ENCODE data around the gene DCBLD2.

DCBLD2 gene

DNA sequence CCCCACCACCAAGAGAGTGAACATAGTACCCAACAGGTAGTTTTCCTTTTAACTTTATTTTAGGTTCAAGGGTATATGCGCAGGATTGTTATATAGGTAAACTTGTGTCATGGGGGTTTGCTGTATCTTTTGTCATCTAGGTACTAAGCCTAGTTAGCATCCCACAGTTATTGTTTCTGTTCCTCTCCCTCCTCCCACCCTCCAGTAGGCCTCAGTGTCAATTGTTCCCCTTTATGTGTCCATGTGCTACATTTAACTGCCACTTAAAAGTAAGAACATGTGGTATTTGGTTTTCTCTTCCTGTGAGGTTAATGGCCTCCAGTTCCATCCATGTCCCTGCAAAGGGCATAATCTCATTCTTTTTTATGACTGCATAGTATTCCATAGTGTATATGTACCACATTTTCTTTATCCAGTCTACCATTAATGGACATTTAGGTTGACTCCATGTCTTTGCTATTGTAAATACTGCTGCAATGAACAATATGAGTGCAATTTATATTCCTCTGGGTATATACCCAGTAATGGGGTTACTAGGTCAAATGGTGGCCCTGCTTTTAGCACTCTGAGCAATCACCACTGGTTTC, 72.2 kb downstream of the DCBLD2 start:
- no peak for DNase-seq (ENCODE audit: low read depth in 2 of 2, low spot score in 1 of 2)

DNA sequence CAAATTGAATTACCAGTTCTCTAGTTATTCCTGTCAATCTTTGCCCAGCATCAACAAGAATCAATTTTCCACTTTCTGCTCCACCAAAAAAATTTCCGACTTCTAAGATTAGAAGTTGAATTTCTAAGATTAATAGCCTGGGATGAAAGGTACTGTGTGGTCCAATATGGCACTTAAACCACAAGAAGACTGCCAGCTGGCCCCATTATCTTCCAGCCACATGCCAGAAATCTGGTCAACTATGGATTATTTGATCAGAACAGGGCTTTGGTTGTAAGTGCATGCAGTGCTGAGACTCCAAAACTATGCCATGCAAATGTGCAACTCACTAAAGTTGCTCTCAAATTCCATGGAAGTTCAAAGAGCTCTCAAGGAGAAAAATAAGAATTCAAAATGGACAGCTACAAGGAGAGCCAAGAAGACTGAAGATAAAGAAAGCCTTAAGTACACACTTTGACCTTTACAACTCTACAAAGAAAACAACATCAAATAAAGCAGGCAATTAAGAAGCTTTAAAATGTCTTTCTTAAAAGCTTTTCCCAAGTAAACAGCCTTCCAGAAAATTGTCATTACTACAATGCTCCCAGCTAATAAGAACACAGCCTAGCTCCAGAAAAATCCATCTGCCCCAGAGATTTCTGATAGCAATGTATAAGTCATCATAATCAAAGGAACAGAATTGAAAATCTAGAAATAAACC, 74.1 kb downstream of the DCBLD2 start:
- no peak for DNase-seq (ENCODE audit: low read depth in 2 of 2, low spot score in 1 of 2)

DNA sequence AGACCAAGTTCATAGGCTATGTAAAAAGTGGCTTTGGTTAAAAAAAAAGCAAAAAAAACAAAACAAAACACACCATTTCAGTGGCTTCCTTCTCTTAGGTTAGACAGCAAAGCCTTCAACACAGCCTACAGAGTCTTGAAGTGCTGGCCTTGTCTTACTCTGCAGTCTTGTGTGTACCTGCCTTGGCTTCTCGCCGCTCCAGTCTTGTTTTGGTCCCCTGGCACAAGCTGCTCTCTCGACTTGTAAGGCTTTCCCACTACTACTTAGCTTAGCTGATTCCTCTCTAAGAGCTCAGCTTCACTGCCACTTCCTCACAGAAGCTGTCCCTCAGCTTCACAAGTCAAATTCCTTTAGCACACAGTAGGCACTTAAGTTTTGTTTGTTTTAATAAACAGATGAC, 75.4 kb downstream of the DCBLD2 start:
- DNase-seq (ENCODE audit: low read depth in 2 of 2, low spot score in 1 of 2) = no peak

DNA sequence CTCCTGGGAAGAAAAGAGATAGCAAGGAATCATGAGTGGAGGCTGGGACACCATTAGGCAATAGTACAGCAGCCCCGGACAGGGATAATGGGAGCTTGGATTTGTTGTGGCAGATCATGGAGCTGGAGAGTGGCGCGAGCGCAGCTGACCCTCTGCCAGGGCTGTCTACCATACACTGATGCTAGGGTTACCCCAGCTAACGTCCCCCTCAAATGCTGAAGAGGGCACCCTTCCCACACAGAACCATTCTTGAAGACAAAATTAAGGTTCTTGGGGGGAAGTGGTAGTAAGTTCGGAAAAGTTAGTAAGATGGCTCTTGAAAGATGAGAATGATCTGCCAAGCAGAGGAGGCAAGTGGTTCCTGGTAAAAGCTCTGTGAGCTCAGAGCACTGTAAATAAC, 77.2 kb downstream of the DCBLD2 start:
- DNase-seq (ENCODE audit: low read depth in 2 of 2, low spot score in 1 of 2) = no peak

DNA sequence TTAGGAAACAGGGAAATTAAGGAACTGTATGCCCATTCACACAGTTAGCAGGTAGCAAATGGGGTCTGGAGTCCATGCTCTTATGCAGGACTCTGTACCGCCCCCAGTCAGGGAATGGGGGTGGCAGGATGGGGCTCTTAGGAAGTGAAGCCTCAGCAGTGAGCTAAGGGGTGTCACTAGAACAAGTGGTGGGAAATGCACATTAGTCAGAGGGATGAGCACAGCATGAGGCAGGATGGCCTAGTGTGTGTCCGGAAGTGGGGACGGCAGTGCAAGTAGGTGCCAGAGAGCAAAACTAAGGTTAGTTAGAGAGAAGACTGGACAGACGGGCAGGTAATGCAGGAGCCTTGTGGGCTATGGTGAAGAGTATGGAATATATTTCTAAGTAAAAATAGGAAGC, 77.7 kb downstream of the DCBLD2 start:
- DNase-seq (ENCODE audit: low read depth in 2 of 2, low spot score in 1 of 2) = no peak

DNA sequence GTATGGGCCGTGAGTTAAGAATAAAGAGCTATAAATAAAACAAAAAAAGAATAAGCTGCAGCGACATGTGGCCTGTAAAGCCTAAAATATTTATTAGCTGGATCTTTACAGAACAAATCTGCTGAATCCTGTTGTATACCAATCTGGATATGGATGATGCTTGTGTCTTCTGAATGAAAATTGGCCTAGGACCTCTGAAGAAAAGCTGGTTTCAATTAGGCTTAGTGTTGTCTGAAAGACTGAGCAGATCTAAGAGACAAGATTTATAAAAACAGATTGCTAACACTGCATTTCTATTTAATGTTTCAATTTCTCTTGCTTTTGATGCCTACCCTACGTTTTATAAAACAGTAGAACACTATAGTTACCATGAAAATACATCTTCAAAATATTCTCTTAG, 80.4 kb downstream of the DCBLD2 start:
- DNase-seq (ENCODE audit: low read depth in 2 of 2, low spot score in 1 of 2) = no peak

DNA sequence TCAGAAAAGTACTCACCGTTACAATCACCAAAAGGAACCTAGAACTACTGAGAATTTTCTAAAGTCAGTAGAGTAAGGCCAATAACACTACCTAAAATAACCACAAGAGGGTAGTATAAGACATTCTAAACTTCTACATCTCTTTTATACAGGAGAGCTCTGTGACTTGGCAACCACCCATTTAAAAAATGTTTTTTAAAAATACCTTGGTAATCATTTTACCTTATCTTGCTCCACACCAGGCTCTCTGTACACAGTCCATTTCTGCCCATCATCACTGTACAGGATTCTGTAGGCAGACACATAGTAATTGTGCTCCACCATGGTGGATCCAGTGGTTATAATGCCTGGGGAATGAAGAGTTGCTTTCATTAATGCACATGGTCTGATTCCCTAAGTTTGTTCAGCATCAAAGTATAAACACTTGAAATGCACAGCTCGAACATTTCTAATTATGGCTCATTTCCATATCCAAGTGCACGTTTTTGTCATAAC, 83.9 kb downstream of the DCBLD2 start:
- no peak for DNase-seq (ENCODE audit: low read depth in 2 of 2, low spot score in 1 of 2)

DNA sequence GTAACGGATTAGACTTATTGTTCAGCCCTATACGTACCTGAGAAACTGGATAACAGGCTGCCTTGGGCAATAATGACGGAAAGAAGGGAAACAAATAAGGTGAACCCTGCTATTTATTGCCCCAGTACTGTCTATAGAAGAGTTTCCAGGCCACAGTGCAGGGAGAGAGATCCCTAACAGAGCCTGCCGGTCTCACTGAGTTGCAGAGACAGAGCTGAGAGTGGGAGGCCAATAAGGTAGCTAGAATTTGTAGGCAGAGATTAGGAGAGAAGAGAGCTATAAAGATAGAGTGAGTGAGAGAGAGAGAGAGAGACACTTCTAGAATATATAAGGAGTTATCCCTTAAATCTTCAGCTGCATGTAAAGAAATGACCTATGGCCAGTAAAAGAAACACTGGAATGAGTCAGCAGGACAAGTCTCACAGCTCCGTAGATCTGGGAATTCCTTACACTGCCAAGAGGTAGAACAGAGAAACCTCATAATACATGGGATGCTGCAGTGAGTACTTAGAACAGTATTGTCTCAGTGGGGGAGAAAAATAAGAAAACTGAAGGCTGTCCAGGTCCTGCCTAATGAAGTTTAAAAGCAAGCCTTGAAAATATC, 86.6 kb downstream of the DCBLD2 start:
- no peak for DNase-seq (ENCODE audit: low read depth in 2 of 2, low spot score in 1 of 2)

DNA sequence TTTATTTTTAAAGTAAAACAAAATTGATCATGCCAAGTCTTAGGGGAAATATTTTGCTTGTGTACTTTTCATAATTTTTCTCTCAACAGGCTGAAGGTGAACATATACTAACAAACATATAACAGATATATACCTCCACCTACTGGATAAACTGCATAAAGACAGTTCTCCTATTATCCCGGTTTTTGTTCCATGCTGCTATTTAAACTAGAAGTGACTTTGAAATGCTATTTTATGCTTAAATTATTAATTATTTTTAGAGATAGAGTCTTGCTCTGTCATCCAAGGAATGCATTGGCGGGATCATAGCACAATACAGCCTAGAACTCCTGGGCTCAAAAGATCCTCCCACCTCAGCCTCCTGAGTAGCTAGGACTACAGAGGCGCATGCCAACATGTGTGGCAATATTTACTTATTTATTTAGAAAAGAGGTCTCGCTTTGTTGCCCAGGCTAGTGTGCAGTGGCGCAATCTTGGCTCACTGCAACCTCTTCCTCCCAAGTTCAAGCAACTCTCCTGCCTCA, 88.6 kb downstream of the DCBLD2 start:
- no peak for DNase-seq (ENCODE audit: low read depth in 2 of 2, low spot score in 1 of 2)

DNA sequence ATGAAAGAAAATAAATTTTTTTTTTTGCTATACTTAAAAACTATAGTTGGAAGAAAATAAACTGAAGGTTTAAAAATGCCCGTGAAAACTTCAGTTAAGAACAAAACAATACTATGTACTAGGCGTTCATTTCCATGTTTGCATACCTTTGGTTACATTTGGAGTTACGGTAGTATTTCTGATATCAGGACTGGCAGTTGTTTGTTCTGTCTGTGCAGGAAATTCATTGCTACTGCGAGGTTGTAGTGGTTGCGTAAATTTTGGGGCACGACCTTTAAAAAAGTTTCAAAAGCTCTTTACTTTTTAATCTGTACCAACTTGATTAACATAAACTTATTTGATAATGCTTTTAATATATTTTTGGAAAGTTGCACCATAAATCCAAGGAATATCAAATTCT, 90.4 kb downstream of the DCBLD2 start:
- DNase-seq (ENCODE audit: low read depth in 2 of 2, low spot score in 1 of 2) = no peak

DNA sequence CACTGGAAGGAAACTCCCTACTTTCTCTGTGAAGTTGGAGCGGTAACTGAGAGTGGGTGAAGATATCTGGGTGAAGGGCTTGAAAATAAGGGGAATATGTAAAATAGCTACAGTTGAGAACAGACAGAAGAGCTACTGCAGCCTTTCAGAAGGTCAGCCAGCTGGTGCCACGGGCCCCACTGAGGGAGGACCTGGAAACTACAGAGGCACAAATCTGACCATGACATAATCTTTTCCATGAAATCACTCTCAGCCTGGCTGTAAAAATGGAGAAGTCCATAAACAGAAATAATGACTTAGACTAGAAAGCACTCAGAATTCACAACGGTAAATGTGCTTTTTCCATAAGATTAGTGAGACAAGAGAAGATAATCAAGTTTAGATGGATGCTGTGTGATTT, 91.9 kb downstream of the DCBLD2 start:
- no peak for DNase-seq (ENCODE audit: low read depth in 2 of 2, low spot score in 1 of 2)

DNA sequence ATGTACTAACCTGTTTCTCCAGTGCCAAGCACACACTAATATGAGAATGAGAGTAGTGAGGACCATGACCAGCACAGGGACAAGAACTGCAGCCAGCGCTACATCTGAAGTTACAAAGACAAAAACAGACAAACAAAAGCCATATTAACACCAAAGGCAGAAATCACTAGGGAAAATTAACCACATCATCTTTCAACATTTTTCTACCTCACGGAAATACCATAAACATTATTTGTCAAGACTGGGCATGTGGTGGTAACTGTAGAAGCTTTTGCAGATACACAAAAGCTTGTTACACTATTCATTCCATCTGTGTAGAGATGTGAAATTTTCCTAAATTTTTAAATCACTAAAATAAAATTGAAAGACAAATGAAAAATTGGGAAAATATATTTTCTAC, 93.4 kb downstream of the DCBLD2 start:
- DNase-seq (ENCODE audit: low read depth in 2 of 2, low spot score in 1 of 2) = no peak

DNA sequence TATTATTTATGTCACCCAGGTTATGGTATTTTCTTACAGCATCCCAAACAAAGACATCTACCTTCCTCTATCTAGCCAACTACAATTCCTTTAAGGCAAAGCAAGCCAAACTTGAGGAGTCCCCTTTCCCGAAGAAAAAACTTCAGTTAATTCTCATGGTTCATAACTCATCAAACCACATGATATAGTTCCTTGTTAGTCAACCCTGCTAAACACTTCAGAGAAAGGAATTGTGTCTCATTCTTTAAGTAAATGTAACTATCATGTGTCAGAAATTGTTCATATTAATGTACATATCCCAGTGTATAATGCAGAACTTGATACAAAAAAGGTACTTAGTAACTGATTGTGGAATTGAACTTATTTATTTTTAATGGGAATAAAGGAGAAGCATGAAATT, 93.9 kb downstream of the DCBLD2 start:
- no peak for DNase-seq (ENCODE audit: low read depth in 2 of 2, low spot score in 1 of 2)

DNA sequence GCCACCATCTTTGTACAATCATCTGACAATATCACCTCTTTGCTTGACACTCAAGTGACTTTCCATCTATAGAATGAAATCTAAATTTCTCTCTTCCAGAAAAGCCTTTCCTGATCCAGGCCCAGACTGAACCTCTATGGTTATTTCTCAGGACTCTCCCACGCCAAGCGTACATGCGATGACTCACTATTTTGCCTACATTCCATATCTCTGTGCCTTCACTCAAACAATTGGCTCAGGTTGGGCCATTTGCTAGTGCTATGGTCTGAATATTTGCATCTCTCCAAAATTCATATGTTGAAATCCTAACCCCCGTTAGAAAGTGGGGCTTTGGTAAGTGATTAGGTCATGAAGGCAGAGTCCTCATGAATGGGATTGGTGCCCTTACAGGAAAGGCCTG, 94.5 kb downstream of the DCBLD2 start:
- no peak for DNase-seq (ENCODE audit: low read depth in 2 of 2, low spot score in 1 of 2)

DNA sequence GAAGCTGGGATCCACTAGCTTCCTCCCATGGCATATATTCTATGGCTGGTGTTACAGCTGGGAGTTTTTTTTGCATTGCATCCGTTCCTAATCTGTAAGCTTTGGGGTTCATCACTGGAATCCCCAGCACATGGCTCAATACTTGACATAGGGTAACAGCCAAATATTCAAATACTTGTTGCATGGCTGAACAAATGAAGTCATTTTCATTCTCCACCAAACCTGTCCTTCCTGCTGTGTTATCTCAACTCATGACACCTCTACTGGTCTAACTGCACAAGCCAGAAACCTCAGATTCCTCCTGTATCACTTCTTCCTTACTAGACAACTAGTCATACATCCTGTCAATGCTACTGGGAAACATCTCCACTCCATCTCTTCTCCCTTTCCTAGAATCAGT, 95.0 kb downstream of the DCBLD2 start:
- no peak for DNase-seq (ENCODE audit: low read depth in 2 of 2, low spot score in 1 of 2)

DNA sequence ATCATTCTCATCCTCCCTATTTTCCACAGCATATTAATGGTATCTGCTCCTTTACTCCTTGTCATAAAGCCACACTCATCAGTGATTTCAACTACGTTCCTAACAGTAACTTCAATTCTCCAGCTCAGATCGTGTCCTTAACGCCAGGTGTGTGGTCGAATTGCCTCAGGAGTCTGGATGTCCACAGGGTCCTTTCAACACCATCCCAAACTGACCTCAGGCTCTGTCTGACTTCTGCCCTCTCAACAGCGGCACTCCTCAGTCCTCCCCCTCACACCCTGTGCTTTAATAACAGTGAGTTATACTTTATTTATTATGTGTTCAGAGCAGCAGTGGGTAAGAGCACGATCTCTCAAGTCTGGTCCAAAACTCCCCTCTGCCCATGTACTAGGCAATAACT, 95.9 kb downstream of the DCBLD2 start:
- no peak for DNase-seq (ENCODE audit: low read depth in 2 of 2, low spot score in 1 of 2)

DNA sequence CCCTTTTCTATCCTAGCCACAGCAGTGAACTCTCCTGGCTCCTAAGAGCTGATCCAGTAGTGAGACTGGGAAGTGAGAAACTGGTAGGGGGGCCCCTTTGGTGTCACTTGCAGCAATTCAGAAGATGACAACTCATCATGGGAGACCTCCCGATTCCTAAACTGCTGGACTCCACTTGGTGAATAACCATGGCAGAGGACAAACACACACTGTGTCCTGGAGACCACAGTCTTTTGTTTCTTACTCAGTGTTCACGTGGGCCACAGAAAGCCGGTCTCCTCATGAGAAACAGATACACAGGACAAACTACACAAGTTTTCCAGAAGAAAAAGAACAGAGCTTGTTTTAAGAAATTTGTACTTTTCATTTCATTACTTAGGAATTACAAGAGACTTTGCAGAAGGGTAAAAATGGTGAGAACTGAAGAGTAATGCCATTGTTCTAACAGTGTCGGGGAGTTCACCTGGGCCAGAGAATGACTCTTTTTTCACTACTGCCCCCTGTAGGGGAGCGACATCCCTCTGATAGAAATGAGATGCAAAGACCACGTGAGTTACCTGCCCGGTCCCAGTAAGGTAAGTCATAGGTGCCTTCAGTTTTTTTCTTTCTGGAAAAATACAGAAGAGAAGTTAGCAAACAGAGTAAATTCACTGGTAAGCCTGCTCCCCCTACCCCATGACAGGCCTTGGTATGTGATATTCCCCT, 100.3 kb downstream of the DCBLD2 start:
- DNase-seq (ENCODE audit: low read depth in 2 of 2, low spot score in 1 of 2) = no peak

DNA sequence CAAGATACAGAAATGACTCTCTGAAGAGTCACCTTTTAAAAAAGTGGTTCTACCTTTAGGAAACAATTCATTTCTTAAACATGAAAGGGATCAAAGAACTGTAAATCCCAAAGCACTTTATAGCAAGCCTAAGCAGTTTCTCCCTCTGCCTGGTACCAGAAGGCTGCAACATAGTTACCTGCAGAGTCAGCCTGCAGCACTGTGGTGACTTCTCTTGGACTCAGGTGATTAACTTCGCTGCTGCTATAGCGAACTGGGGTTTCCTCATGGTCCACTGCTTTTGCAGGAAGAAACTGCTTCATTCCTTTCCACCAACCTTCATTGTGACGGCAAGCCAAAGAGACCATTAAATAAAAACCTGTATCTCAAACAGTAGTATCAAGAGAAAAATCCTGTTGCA, 101.1 kb downstream of the DCBLD2 start:
- DNase-seq (ENCODE audit: low read depth in 2 of 2, low spot score in 1 of 2) = no peak

DNA sequence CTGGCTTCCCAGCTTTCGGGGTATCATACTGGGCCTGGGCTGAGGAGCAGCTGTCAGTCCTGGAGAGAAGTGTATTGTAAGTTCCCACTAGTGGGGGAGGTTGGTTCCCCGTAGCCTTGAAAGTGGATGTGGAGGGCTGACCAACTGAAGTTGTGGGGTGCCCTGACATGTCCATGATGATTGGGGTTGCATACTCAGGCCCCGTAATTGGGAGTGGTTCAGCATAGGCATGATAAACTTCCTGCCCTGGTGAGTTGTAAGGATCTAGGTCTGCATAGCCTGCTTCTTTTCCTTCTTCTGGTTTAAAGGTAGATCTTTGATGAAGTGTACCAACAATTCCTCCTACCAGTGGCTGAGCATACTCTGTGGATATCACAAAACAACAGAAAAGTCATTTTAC, 102.0 kb downstream of the DCBLD2 start:
- DNase-seq (ENCODE audit: low read depth in 2 of 2, low spot score in 1 of 2) = no peak

DNA sequence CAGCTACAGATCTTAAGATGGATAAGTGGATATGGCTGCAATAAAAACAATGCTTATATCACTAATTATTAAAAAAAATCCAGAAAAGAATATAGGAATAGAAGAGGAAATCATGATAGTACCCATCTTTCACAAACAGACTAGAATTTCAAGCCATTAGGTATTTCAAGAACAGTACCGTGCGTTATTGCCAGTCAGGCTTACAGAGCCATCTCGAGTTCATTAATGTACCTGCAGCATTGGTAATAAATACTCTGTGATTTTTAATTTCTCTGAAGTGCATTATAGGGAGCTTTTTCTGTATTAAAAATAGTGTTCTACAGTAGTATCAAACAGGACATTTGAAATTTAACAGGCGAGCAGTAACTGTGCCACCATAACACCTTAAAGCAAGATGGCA, 102.7 kb downstream of the DCBLD2 start:
- no peak for DNase-seq (ENCODE audit: low read depth in 2 of 2, low spot score in 1 of 2)

DNA sequence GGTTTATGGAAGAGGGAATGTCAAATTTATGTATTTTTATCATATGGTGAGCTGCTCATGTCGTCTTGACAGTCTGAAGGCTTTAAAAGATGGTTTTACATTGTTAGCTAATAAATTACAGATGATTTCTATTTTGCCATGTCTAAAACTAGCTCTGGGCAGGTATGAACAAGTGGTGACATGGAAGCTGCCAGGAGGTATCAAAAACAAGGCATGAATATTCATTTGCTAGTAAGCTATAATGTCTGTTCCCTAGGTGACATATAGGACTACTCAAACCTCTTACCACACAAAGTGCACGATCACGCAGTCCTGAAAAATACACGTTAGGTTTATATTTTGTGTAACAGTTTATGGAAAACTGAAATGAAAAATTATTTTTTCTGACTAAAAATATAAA, 103.6 kb downstream of the DCBLD2 start:
- no peak for DNase-seq (ENCODE audit: low read depth in 2 of 2, low spot score in 1 of 2)

DNA sequence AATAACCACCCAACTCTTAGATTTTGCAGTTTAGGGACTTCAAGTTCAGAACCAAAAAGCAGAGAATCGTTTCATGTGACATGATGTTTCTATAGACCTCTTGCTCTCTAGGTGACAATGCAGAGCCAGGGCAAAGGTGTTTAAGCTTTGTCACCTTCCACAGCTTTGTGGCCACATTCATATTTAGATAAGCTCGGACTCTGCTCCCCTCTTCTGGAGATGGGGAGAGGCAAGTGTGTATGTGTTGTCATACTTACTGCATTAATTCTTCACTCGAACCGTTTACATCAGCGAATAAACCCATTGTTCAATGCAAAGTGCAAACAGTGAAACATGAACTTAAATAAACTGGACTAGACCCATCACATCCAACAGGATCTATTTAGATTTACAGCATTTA, 105.2 kb downstream of the DCBLD2 start:
- DNase-seq (ENCODE audit: low read depth in 2 of 2, low spot score in 1 of 2) = no peak

All from stimulated activated CD8-positive, alpha-beta memory T cell treated with anti-CD3 and anti-CD28 coated beads, Interleukin-4, amount 100 ng/mL, for 1 hour (primary cell).